Heart left ventricle (tissue), 16 donors: ENCODE measurements around the gene PRKAG3. TPM values are rescaled to one million over a fixed set of nuclear protein-coding genes. Genes with fewer than 3 reads are reported as not detected.
A peak's percentile ranks its signal among the peaks of the same experiment; 100 is the strongest.

Experiments used
- ATAC-seq, 4 donors: fragments of 200-7000 bp; cut with Tn5 transposase; one replicate each; pipeline ENCODE4 v1.9.1; 2020 to 2022; ENCODE audit warnings: moderate library complexity in 4 of 4, mild to moderate bottlenecking in 3 of 4, moderate number of reproducible peaks in 1 of 4
- DNase-seq, 5 donors: peaks; one replicate each; pipeline ENCODE4 v3.0.0-alpha.2; 2020
- H3K27ac ChIP-seq, 12 donors: fragments of 200-600 bp; sonication (generic) in 4 of 12; one replicate each; pipeline versions ENCODE4 v1.5.0 to v1.8.0; 2016 to 2022; ENCODE audit warnings: mild to moderate bottlenecking in 2 of 12
- H3K27me3 ChIP-seq, 9 donors: fragments of 200-600 bp; sonication (generic) in 2 of 9; one replicate each; pipeline versions ENCODE4 v1.5.1 to v1.8.0; 2016 to 2022; ENCODE audit warnings: mild to moderate bottlenecking in 3 of 9
- H3K36me3 ChIP-seq, 9 donors: fragments of 200-600 bp; sonication (generic) in 2 of 9; one replicate each; pipeline versions ENCODE4 v1.5.0 to v1.8.0; 2018 to 2022; ENCODE audit warnings: mild to moderate bottlenecking in 2 of 9
- H3K4me1 ChIP-seq, 12 donors: fragments of 200-600 bp; sonication (generic) in 4 of 12; one replicate each; pipeline versions ENCODE4 v1.5.0 to v1.8.0; 2016 to 2022; ENCODE audit warnings: mild to moderate bottlenecking in 3 of 12
- H3K4me3 ChIP-seq, 12 donors: fragments of 200-600 bp; sonication (generic) in 4 of 12; one replicate each; pipeline versions ENCODE4 v1.5.0 to v1.8.0; 2017 to 2022; ENCODE audit warnings: mild to moderate bottlenecking in 9 of 12, moderate library complexity in 4 of 12
- H3K9me3 ChIP-seq, 12 donors: fragments of 200-600 bp; sonication (generic) in 4 of 12; one replicate each; pipeline versions ENCODE4 v1.5.0 to v1.8.0; 2016 to 2022; ENCODE audit warnings: mild to moderate bottlenecking in 1 of 12
- CTCF ChIP-seq, 12 donors: fragments of 200-600 bp; sonication (generic) in 4 of 12; IDR thresholded peaks; one replicate each; pipeline versions ENCODE4 v1.5.0 to v1.8.0; 2018 to 2022; ENCODE audit warnings: antibody characterized with exemption in 12 of 12, mild to moderate bottlenecking in 5 of 12
- POLR2A ChIP-seq, 2 donors: fragments of 450-650 bp; IDR thresholded peaks; one replicate each; pipeline ENCODE4 v1.6.1; 2017; ENCODE audit warnings: antibody characterized with exemption in 2 of 2, mild to moderate bottlenecking in 2 of 2, moderate library complexity in 2 of 2
- WGBS, 4 donors: extraction: QIAGEN DNeasy Blood & Tissue Kit in 2 of 4; methylation state at CpG; one replicate each; pipeline versions ENCODE4 v1.1.5 to v1.1.7; 2013 to 2018; 5-methylcytosine and 5-hydroxymethylcytosine counted together
- intact Hi-C, 10 donors: fragments of 100-400 bp; cut with DNase I; formaldehyde crosslinking; loops; one replicate each; pipeline versions ENCODE4 v1.11.1 to v1.14.2; 2022
- polyA plus RNA-seq, 2 donors: library from polyadenylated mRNA; stranded (reverse); fragments of 200-250 nt; gene quantifications; one replicate each; pipeline ENCODE4 v1.2.3, GENCODE V29; 2013
- total RNA-seq, 9 donors: library from RNA; depleted of rRNA in 2 of 9; stranded (reverse); fragments of >200 nt in 2 of 9; fragmentation: NEBNext Ultra II Directional in 3 of 9; extraction: Animal tissue kit (Norgen Biotek cat#: 25700) in 3 of 9; gene quantifications; one replicate each; pipeline versions ENCODE4 v1.1.0 to v1.2.4, GENCODE V29; 2016 to 2023
- donor health status: ischemic (EF 13 %, LVEDD 7.1; RV severe dilation, severe dysfunction).
- donor health status: healthy with polysubstance abuse.
- donor health status: DM: no; HTN: yes; CAD: no.
- donor health status: DM: no; HTN: no; CAD: no.
- donor health status: ischemic (EF 25% LVEDD 6.9; RV normal size, moderate dysfunction).
- donor health status: ischemic (EF 25% LVEDD 5.7; RV mildly dilated, moderate dysfunction).
- donor health status: healthy.
- donor health status: DM: yes; HTN: yes; CAD: no.
- donor health status: ischemic (EF 35%, LVEDD 5.7; RV mildly dilated, moderate dysfunction).
- donor health status: nonischemic (EF 11% LVEDD 7.7; RV severe dilation, severe dysfunction).
- donor health status: DM: yes; HTN: yes; CAD: no.
- donor health status: PGD.
- donor health status: ischemic (EF 29% LVEDD 5.4; RV normal size, mild dysfunction).
- donor health status: nonischemic (EF 23%, LVEDD 6.1; RV moderate dilation, normal function).

The PRKAG3 gene
- total and polyA plus RNA-seq, 11 donors, result 0.06 TPM; not detected in 10

GRCh38 chr2:218829868-218830451, 1.6 kb downstream of the PRKAG3 start:
- Histone ChIP-seq H3K4me3 (no peak overlapping the region), H3K9me3 (no peaks in the 10 kb centered on the region), H3K27me3 (peaks cover 0 to 24% (median 0%) of the 10 kb centered on the region in 9 donors), H3K4me1 (peaks cover 0 to 32% (median 6%) of the 10 kb centered on the region in 12 donors), H3K36me3 (no peaks in the 10 kb centered on the region), H3K27ac (peak overlapping the region in 6 of 12 donors; percentile 30 to 90 (median 36))
- ATAC-seq (peak; percentile 41 to 71 (median 66)), DNase-seq (peak; percentile 33 to 82 (median 61))
- intact Hi-C loops, result loop anchor here in 2 of 10 donors (5.0 to 10.0 kb wide), 2 partner anchors 55 to 83 kb away; no protein-coding TSS in a partner anchor
- TF ChIP-seq CTCF (IDR thresholded peaks at IDR 0.05) (no peak), POLR2A (IDR thresholded peaks at IDR 0.05) (no peak)
- 56 to 75% (median 72%) methylated on average over 8 to 17 of the region's 17 CpGs for WGBS, 4 donors

- no peaks in the 10 kb centered on the region for H3K36me3 ChIP-seq
- DNase-seq (no peak), ATAC-seq (no peak)
- no peaks in the 10 kb centered on the region for H3K9me3 ChIP-seq
- TF ChIP-seq POLR2A (IDR thresholded peaks at IDR 0.05) (no peak), CTCF (IDR thresholded peaks at IDR 0.05) (no peak)
- no peak overlapping the region for H3K4me3 ChIP-seq
- H3K4me1 ChIP-seq, result peaks cover 0 to 32% (median 6%) of the 10 kb centered on the region in 12 donors
- H3K27me3 ChIP-seq, result peaks cover 0 to 14% (median 0%) of the 10 kb centered on the region in 9 donors
- H3K27ac ChIP-seq, result no peak overlapping the region
- 81 to 98% (median 85%) methylated on average over 4 of the region's 4 CpGs for WGBS, 4 donors
- intact Hi-C loops, result loop anchor here in 1 of 10 donors (10.0 kb wide), 1 partner anchor 54 kb away; no protein-coding TSS in a partner anchor
Observed at GRCh38 chr2:218828477-218828778, 3.2 kb downstream of the PRKAG3 start.

- Histone ChIP-seq H3K27ac (no peak overlapping the region), H3K36me3 (no peaks in the 10 kb centered on the region), H3K9me3 (no peaks in the 10 kb centered on the region), H3K4me3 (no peak overlapping the region), H3K4me1 (peaks cover 0 to 27% (median 6%) of the 10 kb centered on the region in 12 donors), H3K27me3 (peaks cover 0 to 14% (median 0%) of the 10 kb centered on the region in 9 donors)
- ATAC-seq (no peak), DNase-seq (no peak)
- TF ChIP-seq CTCF (IDR thresholded peaks at IDR 0.05) (no peak), POLR2A (IDR thresholded peaks at IDR 0.05) (no peak)
- intact Hi-C loops, result loop anchor here in 1 of 10 donors (10.0 kb wide), 1 partner anchor 53 kb away; no protein-coding TSS in a partner anchor
- 69 to 72% (median 71%) methylated on average over 12 to 14 of the region's 14 CpGs for WGBS, 4 donors
Observed at GRCh38 chr2:218827701-218828476, 3.7 kb downstream of the PRKAG3 start.

- Histone ChIP-seq H3K4me3 (no peak overlapping the region), H3K36me3 (no peaks in the 10 kb centered on the region), H3K9me3 (no peaks in the 10 kb centered on the region), H3K4me1 (peaks cover 0 to 19% (median 1%) of the 10 kb centered on the region in 12 donors), H3K27ac (no peak overlapping the region), H3K27me3 (peaks cover 0 to 14% (median 0%) of the 10 kb centered on the region in 9 donors)
- intact Hi-C loops, result loop anchor here in 1 of 10 donors (10.0 kb wide), 1 partner anchor 52 kb away; no protein-coding TSS in a partner anchor
- 83 to 89% (median 84%) methylated on average over 7 to 10 of the region's 10 CpGs for WGBS, 4 donors
- ATAC-seq (no peak), DNase-seq (no peak)
- TF ChIP-seq CTCF (IDR thresholded peaks at IDR 0.05) (no peak), POLR2A (IDR thresholded peaks at IDR 0.05) (no peak)
Observed at GRCh38 chr2:218826791-218827190, 4.8 kb downstream of the PRKAG3 start.
